Mammary epithelial cell (primary cell): Measurements from ENCODE around the gene SPG11.

Experiments
- CTCF ChIP-seq, 2 donors: IDR thresholded peaks in 1 of 2; conservative IDR thresholded peaks in 1 of 2; 2 replicates each; pipeline ENCODE4 v1.5.1; 2011 to 2012; ENCODE audit warnings: inconsistent platforms in 2 of 2, low read length in 2 of 2, mild to moderate bottlenecking in 2 of 2, control low read depth in 1 of 2, low read depth in 1 of 2; ENCODE audit not compliant: insufficient read depth in 1 of 2; ENCODE audit errors: extremely low read depth in 1 of 2
- EZH2 ChIP-seq: IDR thresholded peaks from 2 replicates; pipeline ENCODE4 v1.6.1; 2012; ENCODE audit warnings: low read length, inconsistent platforms, borderline replicate concordance

- TF ChIP-seq EZH2 (no peak), CTCF (conservative IDR thresholded peaks at IDR 0.05 in 1 of 2, IDR thresholded peaks at IDR 0.05 in 1 of 2; ENCODE audit: extremely low read depth in 1 of 2, insufficient read depth in 1 of 2, low read depth in 1 of 2, low read length in 2 of 2) (no peak)
Observed at GRCh38 chr15:44519537-44519936, 143.9 kb downstream of the SPG11 start.
